Hematopoietic multipotent progenitor cell treated with erythropoietin and hydrocortisone succinate and interleukin-3 and kit ligand, for 6 days (in vitro differentiated cells): ENCODE results near the gene M1AP.
"Not testable (repeated sequence)": the region's sequence is repeated elsewhere in the genome, so short reads cannot be mapped to it uniquely, and the experiment has no call there.

Source experiments
- DNase-seq: peaks from one replicate; pipeline ENCODE4 v3.0.0-alpha.2; 2015

The M1AP gene

GRCh38 chr2:74561022-74561421 is 87.1 kb downstream of the M1AP start:
- not testable (repeated sequence) for DNase-seq

- no peak for DNase-seq
Measured at GRCh38 chr2:74560591-74560990, 87.5 kb downstream of the M1AP start.

- DNase-seq = no peak
Measured at GRCh38 chr2:74559912-74560311, 88.2 kb downstream of the M1AP start.

- DNase-seq = peak; percentile 34
Measured at GRCh38 chr2:74558284-74559230, 89.6 kb downstream of the M1AP start.

GRCh38 chr2:74556831-74557370 is 91.2 kb downstream of the M1AP start:
- DNase-seq = no peak

GRCh38 chr2:74556159-74556558 is 92.0 kb downstream of the M1AP start:
- DNase-seq = no peak

GRCh38 chr2:74555610-74556103 is 92.5 kb downstream of the M1AP start:
- peak; percentile 38 for DNase-seq

GRCh38 chr2:74554820-74555531 is 93.2 kb downstream of the M1AP start:
- DNase-seq = peak; percentile 72

GRCh38 chr2:74553892-74554819 is 94.0 kb downstream of the M1AP start, which contains the start of the genes DOK1 and LOXL3:
Gene DOK1 (plus strand): TSS chr2:74554720. CDS start chr2:74554755, 35 bp downstream.
Gene LOXL3 (minus strand): TSS chr2:74553942. CDS start chr2:74552634, 1,308 bp downstream.
- peak; percentile 88 for DNase-seq

- DNase-seq = peak; percentile 30
Measured at GRCh38 chr2:74552914-74553811, 95.0 kb downstream of the M1AP start.

GRCh38 chr2:74551942-74552913 is 95.9 kb downstream of the M1AP start:
- no peak for DNase-seq

- no peak for DNase-seq
Measured at GRCh38 chr2:74551530-74551929, 96.6 kb downstream of the M1AP start.

- DNase-seq = no peak
Measured at GRCh38 chr2:74550231-74550630, 97.9 kb downstream of the M1AP start.

GRCh38 chr2:74548900-74549826 is 99.0 kb downstream of the M1AP start:
- DNase-seq = peak; percentile 74

- no peak for DNase-seq
Measured at GRCh38 chr2:74548285-74548899, 99.7 kb downstream of the M1AP start.

- no peak for DNase-seq
Measured at GRCh38 chr2:74546004-74546403, 102.1 kb downstream of the M1AP start.

- DNase-seq = peak; percentile 37
Measured at GRCh38 chr2:74544634-74545033, 103.5 kb downstream of the M1AP start.

GRCh38 chr2:74542978-74543377 is 105.2 kb downstream of the M1AP start:
- DNase-seq = no peak
